Measurements from ENCODE around the gene APOL4.

- no peak for TF ChIP-seq CTCF (conservative IDR thresholded peaks at IDR 0.05; ENCODE audit: low read length)
- TF ChIP-seq EZH2phosphoT487 (IDR thresholded peaks at IDR 0.05; ENCODE audit: borderline replicate concordance, low read depth, low read length): no peak
These were observed 43.1 kb upstream of the APOL4 start for GRCh38 chr22:36244522-36245391.

All from OCI-LY7 (cell line).